ENCODE measurements around the gene L3MBTL3.

- no peak for TF ChIP-seq POLR2AphosphoS5 (IDR thresholded peaks at IDR 0.05)
- no peak for TF ChIP-seq CTCF (IDR thresholded peaks at IDR 0.05)
Measured at GRCh38 chr6:130090796-130091195, 72.4 kb downstream of the L3MBTL3 start.

Data from prostate gland (tissue), 2 donors.